GM10266 (cell line): ENCODE data around the gene NUBPL.
"Not testable (repeated sequence)": the region's sequence is repeated elsewhere in the genome, so short reads cannot be mapped to it uniquely, and the experiment has no call there.

ENCODE experiments used
- DNase-seq: peaks from one replicate; pipeline ENCODE4 v3.0.0; 2012; ENCODE audit errors: extremely low spot score
- TF ChIP-seq, protein P1 (sequence below): IDR thresholded peaks from 2 replicates; pipeline ENCODE4 v1.5.1; 2012; ENCODE audit warnings: mild to moderate bottlenecking, low read depth; ENCODE audit not compliant: control insufficient read depth, insufficient read depth; ENCODE audit errors: missing control alignments

NUBPL gene

DNA sequence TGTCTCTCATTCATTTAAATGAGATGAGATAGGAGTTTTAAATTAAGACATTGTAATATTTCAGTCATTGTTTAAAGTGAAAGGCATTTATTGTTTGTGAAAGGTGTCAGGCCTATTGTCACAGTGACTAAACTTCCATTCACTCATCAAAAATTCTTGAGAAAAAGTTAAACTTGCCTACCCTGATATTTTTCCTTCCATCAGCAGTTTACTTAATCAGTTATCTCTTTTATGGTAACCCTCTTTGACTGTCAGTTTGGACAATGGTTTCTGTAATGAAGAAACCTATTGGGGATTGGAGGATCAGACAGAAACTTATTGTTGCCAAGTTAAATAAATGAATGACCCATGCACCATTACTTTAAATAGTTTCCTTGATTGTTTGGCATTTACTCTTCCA is 241.6 kb downstream of the NUBPL start:
- no peak for DNase-seq
- TF ChIP-seq, protein P1, sequence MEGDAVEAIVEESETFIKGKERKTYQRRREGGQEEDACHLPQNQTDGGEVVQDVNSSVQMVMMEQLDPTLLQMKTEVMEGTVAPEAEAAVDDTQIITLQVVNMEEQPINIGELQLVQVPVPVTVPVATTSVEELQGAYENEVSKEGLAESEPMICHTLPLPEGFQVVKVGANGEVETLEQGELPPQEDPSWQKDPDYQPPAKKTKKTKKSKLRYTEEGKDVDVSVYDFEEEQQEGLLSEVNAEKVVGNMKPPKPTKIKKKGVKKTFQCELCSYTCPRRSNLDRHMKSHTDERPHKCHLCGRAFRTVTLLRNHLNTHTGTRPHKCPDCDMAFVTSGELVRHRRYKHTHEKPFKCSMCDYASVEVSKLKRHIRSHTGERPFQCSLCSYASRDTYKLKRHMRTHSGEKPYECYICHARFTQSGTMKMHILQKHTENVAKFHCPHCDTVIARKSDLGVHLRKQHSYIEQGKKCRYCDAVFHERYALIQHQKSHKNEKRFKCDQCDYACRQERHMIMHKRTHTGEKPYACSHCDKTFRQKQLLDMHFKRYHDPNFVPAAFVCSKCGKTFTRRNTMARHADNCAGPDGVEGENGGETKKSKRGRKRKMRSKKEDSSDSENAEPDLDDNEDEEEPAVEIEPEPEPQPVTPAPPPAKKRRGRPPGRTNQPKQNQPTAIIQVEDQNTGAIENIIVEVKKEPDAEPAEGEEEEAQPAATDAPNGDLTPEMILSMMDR: no peak

DNA sequence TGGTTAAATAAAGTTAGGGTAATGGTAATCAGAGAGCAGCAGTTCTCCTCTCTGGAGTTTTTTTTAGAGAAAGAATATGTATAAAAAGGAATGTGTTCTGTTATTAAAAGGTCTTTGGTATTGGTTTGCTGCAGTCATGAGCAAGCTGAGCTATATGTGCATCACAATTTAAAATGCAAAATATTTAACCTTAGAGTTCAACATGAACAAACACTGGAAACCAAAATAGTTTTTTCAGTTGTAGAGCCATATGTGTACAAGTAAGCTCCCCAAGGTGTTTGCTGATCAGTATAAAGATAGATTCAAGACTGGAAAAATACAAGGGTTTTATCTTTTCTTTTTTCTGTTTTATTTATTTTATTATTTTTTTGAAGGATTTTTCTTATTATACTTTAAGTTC is 245.0 kb downstream of the NUBPL start:
- TF ChIP-seq, protein P1: no peak
- no peak for DNase-seq

DNA sequence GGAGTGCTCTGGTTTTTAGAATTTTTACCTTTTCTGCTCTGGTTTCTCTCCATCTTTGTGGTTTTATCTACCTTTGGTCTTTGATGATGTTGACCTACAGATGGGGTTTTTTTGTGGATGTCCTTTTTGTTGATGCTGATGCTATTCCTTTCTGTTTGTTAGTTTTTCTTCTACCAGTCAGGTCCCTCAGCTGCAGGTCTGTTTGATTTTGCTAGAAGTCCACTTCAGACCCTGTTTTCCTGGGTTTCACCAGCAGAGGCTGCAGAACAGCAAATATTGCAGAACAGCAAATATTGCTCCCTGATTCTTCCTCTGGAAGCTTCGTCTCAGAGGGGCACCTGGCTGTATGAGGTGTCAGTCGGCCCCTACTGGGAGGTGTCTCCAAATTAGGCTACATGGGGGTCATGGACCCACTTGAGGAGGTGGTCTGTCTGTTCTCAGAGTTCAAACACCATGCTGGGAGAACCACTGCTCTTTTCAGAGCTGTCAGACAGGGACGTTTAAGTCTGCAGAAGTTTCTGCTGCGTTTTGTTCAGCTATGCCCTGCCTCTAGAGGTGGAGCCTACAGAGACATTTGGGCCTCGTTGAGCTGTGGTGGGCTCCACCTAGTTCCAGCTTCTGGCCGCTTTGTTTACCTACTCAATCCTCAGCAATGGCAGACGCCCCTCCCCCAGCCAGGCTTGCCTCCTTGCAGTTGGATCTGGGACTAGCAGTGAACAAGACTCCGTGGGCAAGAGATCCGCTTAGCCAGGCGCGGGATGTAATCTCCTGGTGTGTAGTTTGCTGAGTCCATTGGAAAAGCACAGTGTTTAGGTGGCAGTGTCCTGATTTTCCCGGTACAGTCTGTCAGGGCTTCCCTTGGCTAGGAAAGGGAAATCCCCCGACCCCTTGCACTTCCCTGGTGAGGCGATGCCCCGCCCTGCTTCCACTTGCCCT is 250.8 kb downstream of the NUBPL start:
- DNase-seq: not testable (repeated sequence)

DNA sequence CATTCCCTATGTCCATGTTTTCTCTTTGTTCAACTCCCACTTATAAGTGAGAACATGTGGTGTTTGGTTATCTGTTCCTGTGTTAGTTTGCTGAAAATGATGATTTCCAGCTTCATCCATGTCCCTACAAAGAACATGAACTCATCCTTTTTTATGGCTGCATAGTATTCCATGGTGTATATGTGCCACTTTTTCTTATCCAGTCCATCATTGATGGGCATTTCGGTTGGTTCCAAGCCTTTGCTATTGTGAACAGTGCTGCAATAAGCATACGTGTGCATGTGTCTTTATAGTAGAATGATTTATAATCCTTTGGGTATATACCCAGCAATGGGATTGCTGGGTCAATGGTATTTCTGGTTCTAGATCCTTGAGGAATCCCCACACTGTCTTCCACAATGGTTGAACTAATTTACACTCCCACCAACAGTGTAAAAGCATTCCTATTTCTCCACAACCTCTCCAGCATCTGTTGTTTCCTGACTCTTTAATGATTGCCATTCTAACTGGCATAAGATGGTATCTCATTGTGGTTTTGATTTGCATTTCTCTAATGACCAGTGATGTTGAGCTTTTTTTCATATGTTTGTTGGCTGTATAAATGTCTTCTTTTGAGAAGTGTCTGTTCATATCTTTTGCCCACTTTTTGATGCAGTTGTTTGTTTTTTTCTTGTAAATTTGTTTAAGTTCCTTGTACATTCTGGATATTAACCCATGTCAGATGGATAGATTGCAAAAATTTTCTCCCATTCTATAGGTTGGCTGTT is 252.7 kb downstream of the NUBPL start:
- not testable (repeated sequence) for DNase-seq

DNA sequence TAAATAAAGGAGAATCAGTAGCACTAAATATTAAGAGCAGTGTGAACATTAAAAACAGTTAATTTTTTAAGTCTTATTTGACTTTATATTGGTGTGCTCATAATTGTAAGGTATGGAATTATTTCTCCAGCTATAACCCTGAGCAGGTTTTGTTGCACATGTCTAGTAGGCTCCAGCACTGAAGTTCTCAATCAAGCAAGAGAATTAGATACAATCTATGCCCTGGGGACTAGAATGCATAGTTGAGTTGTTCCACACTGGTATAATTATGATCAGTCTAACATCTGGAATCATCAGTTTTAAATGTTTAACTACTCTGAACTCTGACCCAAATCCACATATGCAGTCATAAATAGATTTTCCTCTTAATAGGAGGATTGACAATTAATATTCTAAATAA is 258.1 kb downstream of the NUBPL start:
- TF ChIP-seq, protein P1: no peak
- DNase-seq: no peak

DNA sequence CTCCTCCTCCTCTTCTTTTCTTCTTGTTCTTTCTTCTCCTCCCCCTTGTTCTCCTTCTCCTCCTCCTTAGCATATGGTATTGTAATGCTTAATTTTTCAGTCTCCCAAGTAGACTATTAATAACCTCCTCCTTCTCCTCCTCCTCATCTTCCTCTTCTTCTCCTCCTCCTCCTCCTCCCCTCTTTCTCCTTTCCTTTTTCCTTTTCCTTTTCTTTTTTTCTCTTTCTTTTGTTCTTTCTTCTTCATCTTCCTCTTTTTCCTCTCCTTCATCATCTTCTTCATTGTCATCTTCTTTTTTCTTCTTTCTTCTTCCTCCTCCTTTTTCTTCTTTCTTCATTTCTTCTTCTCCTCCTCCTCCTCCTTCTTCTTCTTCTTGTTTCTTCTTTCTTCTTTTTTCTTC is 264.3 kb downstream of the NUBPL start:
- no peak for DNase-seq
- TF ChIP-seq, protein P1: no peak

DNA sequence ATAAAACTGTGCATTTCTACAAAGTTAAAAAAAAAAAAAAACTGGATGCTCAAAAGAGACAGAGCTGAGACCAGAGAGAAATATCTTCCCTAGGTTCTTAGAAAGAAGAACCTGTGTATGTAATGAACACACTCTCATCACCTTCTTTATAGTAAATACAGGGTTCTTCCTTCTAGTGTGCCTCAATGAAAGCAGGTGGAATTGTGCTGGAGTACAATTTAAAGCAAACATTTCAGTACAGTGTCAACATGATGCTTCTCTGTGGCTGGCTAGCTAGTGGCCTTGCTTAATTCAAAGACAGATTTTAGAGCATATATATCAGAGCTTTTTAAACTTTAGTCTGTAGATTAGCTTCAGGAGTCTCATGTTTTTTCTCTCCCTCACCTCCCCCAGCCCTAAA is 266.1 kb downstream of the NUBPL start:
- TF ChIP-seq, protein P1: no peak
- DNase-seq: no peak
